Activated CD4-positive, alpha-beta T cell treated with anti-CD3 and anti-CD28 coated beads for 36 hours (primary cell): ENCODE data around the gene PTCD3. TPM values are rescaled to one million over a fixed set of nuclear protein-coding genes. Genes with fewer than 3 reads are reported as not detected.

Experiments
- ATAC-seq: fragments of 200-7000 bp; cut with Tn5 transposase; one replicate; pipeline ENCODE4 v1.10.0; 2021; ENCODE audit warnings: mild to moderate bottlenecking, moderate library complexity
- CTCF ChIA-PET: fragments of 350-600 bp; sonication (Branson Sonifier 250); formaldehyde crosslinking; loops from one replicate; lab custom pipeline; 2021; ENCODE audit warnings: antibody characterized with exemption; lab: Charles Lee
- POLR2A ChIA-PET: fragments of 350-600 bp; sonication (Branson Sonifier 250); formaldehyde crosslinking; loops from one replicate; lab custom pipeline; 2021; ENCODE audit warnings: antibody characterized with exemption, inconsistent platforms; lab: Charles Lee
- DNase-seq: peaks from one replicate; pipeline ENCODE4 v3.0.0-alpha.2; 2020
- H3K27ac Mint-ChIP-seq: one replicate; pipeline ENCODE4 v1.8.0; 2021; ENCODE audit warnings: mixed read lengths
- H3K27me3 Mint-ChIP-seq: one replicate; pipeline ENCODE4 v1.8.0; 2021; ENCODE audit warnings: mixed read lengths
- H3K36me3 Mint-ChIP-seq: one replicate; pipeline ENCODE4 v1.8.0; 2021; ENCODE audit warnings: low read depth, mixed read lengths
- H3K4me1 Mint-ChIP-seq: one replicate; pipeline ENCODE4 v1.8.0; 2021; ENCODE audit warnings: mixed read lengths
- H3K4me3 Mint-ChIP-seq: one replicate; pipeline ENCODE4 v1.8.0; 2021; ENCODE audit warnings: mild to moderate bottlenecking, moderate library complexity, mixed read lengths
- H3K9me3 Mint-ChIP-seq: one replicate; pipeline ENCODE4 v1.8.0; 2021; ENCODE audit warnings: low read depth, mixed read lengths
- intact Hi-C, 2 experiments: fragments of 100-400 bp; cut with DNase I in 1 of 2; cut with micrococcal nuclease in 1 of 2; formaldehyde crosslinking; loops; one replicate each; pipeline versions ENCODE4 v1.14.2 to v1.15.1; 2022 to 2024; cut with DNase I, micrococcal nuclease
- total RNA-seq, 2 experiments: library from RNA; stranded (reverse); gene quantifications; one replicate each; pipeline ENCODE4 v1.2.3, GENCODE V29; 2021

Gene PTCD3
- total RNA-seq, 2 experiments from 2014 or later: 200 to 245 TPM

GRCh38 chr2:86124683-86125082, 18.6 kb downstream of the PTCD3 start:
- DNase-seq (no peak), ATAC-seq (no peak)
- ChIA-PET CTCF (interaction anchor here (0.7 to 2.3 kb wide), 3 partner anchors 8 to 503 kb away, joined by 3 to 6 read pairs (median 3); no protein-coding TSS in a partner anchor), POLR2A (interaction anchor here (0.6 kb wide), 1 partner anchor 32 kb away, joined by 5 read pairs; no protein-coding TSS in a partner anchor)
- no peak overlapping the region for H3K27ac Mint-ChIP-seq
- intact Hi-C loops: no loop called here
- H3K36me3 Mint-ChIP-seq: peaks cover 67% of the 10 kb centered on the region
- H3K27me3 Mint-ChIP-seq: no peaks in the 10 kb centered on the region
- H3K4me3 Mint-ChIP-seq: no peak overlapping the region
- no peaks in the 10 kb centered on the region for H3K9me3 Mint-ChIP-seq
- H3K4me1 Mint-ChIP-seq: no peaks in the 10 kb centered on the region

GRCh38 chr2:86134709-86135108, 28.7 kb downstream of the PTCD3 start:
- intact Hi-C loops: no loop called here
- Mint-ChIP-seq H3K27me3 (no peaks in the 10 kb centered on the region), H3K4me3 (no peak overlapping the region), H3K27ac (no peak overlapping the region), H3K36me3 (peaks cover 86% of the 10 kb centered on the region), H3K4me1 (peaks cover 13% of the 10 kb centered on the region), H3K9me3 (no peaks in the 10 kb centered on the region)
- DNase-seq (no peak), ATAC-seq (no peak)
- ChIA-PET CTCF (interaction anchor here (1.1 to 1.2 kb wide), 2 partner anchors 10 to 22 kb away, joined by 4 to 6 read pairs; no protein-coding TSS in a partner anchor), POLR2A (interaction anchor here (0.8 to 1.2 kb wide), 2 partner anchors 21 to 31 kb away, joined by 3 read pairs; no protein-coding TSS in a partner anchor)

- Mint-ChIP-seq H3K27me3 (no peaks in the 10 kb centered on the region), H3K36me3 (peaks cover 91% of the 10 kb centered on the region), H3K4me1 (peaks cover 14% of the 10 kb centered on the region), H3K27ac (no peak overlapping the region), H3K9me3 (no peaks in the 10 kb centered on the region), H3K4me3 (no peak overlapping the region)
- ChIA-PET POLR2A (interaction anchor here (1.2 kb wide), 1 partner anchor 32 kb away, joined by 3 read pairs; no protein-coding TSS in a partner anchor), CTCF (interaction anchor here (0.7 to 1.2 kb wide), 2 partner anchors 21 to 252 kb away, joined by 3 to 4 read pairs; no protein-coding TSS in a partner anchor)
- intact Hi-C loops: no loop called here
- no peak for DNase-seq
- ATAC-seq: no peak
Observed at GRCh38 chr2:86135653-86136052, 29.6 kb downstream of the PTCD3 start.

GRCh38 chr2:86136141-86136540, 30.1 kb downstream of the PTCD3 start:
- Mint-ChIP-seq H3K9me3 (no peaks in the 10 kb centered on the region), H3K27ac (no peak overlapping the region), H3K4me3 (no peak overlapping the region), H3K36me3 (peaks cover 87% of the 10 kb centered on the region), H3K27me3 (no peaks in the 10 kb centered on the region), H3K4me1 (peaks cover 14% of the 10 kb centered on the region)
- DNase-seq (no peak), ATAC-seq (no peak)
- ChIA-PET CTCF (interaction anchor here (0.7 to 1.4 kb wide), 3 partner anchors 14 to 56 kb away, joined by 3 read pairs; no protein-coding TSS in a partner anchor), POLR2A (no interaction called here)
- intact Hi-C loops: no loop called here

GRCh38 chr2:86138736-86139625, 32.9 kb downstream of the PTCD3 start:
- CTCF ChIA-PET: interaction anchor here (0.7 to 0.9 kb wide), 2 partner anchors 11 to 20 kb away, joined by 3 to 4 read pairs; no protein-coding TSS in a partner anchor
- POLR2A ChIA-PET: interaction anchor here (0.6 kb wide), 1 partner anchor 59 kb away, joined by 6 read pairs; no protein-coding TSS in a partner anchor
- ATAC-seq (peak; percentile 56), DNase-seq (peak; percentile 40)
- H3K9me3 Mint-ChIP-seq: no peaks in the 10 kb centered on the region
- peak overlapping the region; percentile 74 for H3K27ac Mint-ChIP-seq
- peaks cover 14% of the 10 kb centered on the region for H3K4me1 Mint-ChIP-seq
- no peaks in the 10 kb centered on the region for H3K27me3 Mint-ChIP-seq
- H3K36me3 Mint-ChIP-seq: peaks cover 70% of the 10 kb centered on the region
- intact Hi-C loops: no loop called here
- no peak overlapping the region for H3K4me3 Mint-ChIP-seq

- H3K4me1 Mint-ChIP-seq: peaks cover 14% of the 10 kb centered on the region
- intact Hi-C loops: loop anchor here in 1 of 2 experiments (10.0 kb wide), 1 partner anchor 505 kb away; no protein-coding TSS in a partner anchor
- H3K36me3 Mint-ChIP-seq: peaks cover 70% of the 10 kb centered on the region
- ATAC-seq (peak; percentile 37), DNase-seq (no peak)
- POLR2A ChIA-PET: interaction anchor here (0.7 kb wide), 1 partner anchor 34 kb away, joined by 3 read pairs; no protein-coding TSS in a partner anchor
- no peak overlapping the region for H3K4me3 Mint-ChIP-seq
- H3K27me3 Mint-ChIP-seq: no peaks in the 10 kb centered on the region
- no peak overlapping the region for H3K27ac Mint-ChIP-seq
- CTCF ChIA-PET: no interaction called here
- H3K9me3 Mint-ChIP-seq: no peaks in the 10 kb centered on the region
Observed at GRCh38 chr2:86139981-86140380, 33.9 kb downstream of the PTCD3 start.

GRCh38 chr2:86140969-86141392, 34.9 kb downstream of the PTCD3 start:
- H3K4me1 Mint-ChIP-seq: peaks cover 14% of the 10 kb centered on the region
- peak overlapping the region; percentile 14 for H3K27ac Mint-ChIP-seq
- H3K4me3 Mint-ChIP-seq: no peak overlapping the region
- no peaks in the 10 kb centered on the region for H3K27me3 Mint-ChIP-seq
- peaks cover 61% of the 10 kb centered on the region for H3K36me3 Mint-ChIP-seq
- no peak for DNase-seq
- ATAC-seq: no peak
- POLR2A ChIA-PET: interaction anchor here (0.6 kb wide), 2 partner anchors 10 to 16 kb away, joined by 5 to 7 read pairs; no protein-coding TSS in a partner anchor
- CTCF ChIA-PET: no interaction called here
- H3K9me3 Mint-ChIP-seq: no peaks in the 10 kb centered on the region
- intact Hi-C loops: loop anchor here in 1 of 2 experiments (10.0 kb wide), 1 partner anchor 506 kb away; no protein-coding TSS in a partner anchor

GRCh38 chr2:86142436-86143257, 36.6 kb downstream of the PTCD3 start:
- ChIA-PET POLR2A (interaction anchor here (0.6 kb wide), 1 partner anchor 9 kb away, joined by 4 read pairs; no protein-coding TSS in a partner anchor), CTCF (interaction anchor here (0.6 to 1.2 kb wide), 3 partner anchors 9 to 506 kb away, joined by 3 to 4 read pairs (median 3); no protein-coding TSS in a partner anchor)
- ATAC-seq: no peak
- Mint-ChIP-seq H3K4me3 (no peak overlapping the region), H3K27ac (peak overlapping the region; percentile 25), H3K36me3 (peaks cover 60% of the 10 kb centered on the region), H3K27me3 (no peaks in the 10 kb centered on the region), H3K9me3 (no peaks in the 10 kb centered on the region), H3K4me1 (peaks cover 14% of the 10 kb centered on the region)
- DNase-seq: no peak
- intact Hi-C loops: loop anchor here in 1 of 2 experiments (10.0 kb wide), 1 partner anchor 508 kb away; no protein-coding TSS in a partner anchor

- ATAC-seq (no peak), DNase-seq (no peak)
- Mint-ChIP-seq H3K4me3 (no peak overlapping the region), H3K27ac (no peak overlapping the region), H3K36me3 (peaks cover 60% of the 10 kb centered on the region), H3K27me3 (no peaks in the 10 kb centered on the region), H3K4me1 (peaks cover 17% of the 10 kb centered on the region), H3K9me3 (no peaks in the 10 kb centered on the region)
- ChIA-PET CTCF (interaction anchor here (0.6 to 1.2 kb wide), 2 partner anchors 155 to 506 kb away, joined by 3 to 4 read pairs; no protein-coding TSS in a partner anchor), POLR2A (interaction anchor here (0.7 kb wide), 1 partner anchor 501 kb away, joined by 3 read pairs; no protein-coding TSS in a partner anchor)
- intact Hi-C loops: loop anchor here in 1 of 2 experiments (10.0 kb wide), 1 partner anchor 509 kb away; no protein-coding TSS in a partner anchor
Observed at GRCh38 chr2:86143307-86143706, 37.3 kb downstream of the PTCD3 start.
